ENCODE measurements around the gene PPP1R11.
"Not testable (repeated sequence)": the region's sequence is repeated elsewhere in the genome, so short reads cannot be mapped to it uniquely, and the experiment has no call there.

PPP1R11 gene

GRCh38 chr6:30113003-30113759 lies 46.2 kb downstream of the PPP1R11 start, which contains the start of gene TRIM31:
TSS of gene TRIM31 (minus strand) at chr6:30113090. CDS start at chr6:30112805, 285 bp downstream.
- H3K27me3 ChIP-seq (ENCODE audit: control insufficient read depth in 1 of 2, insufficient read depth in 2 of 2, low read length in 2 of 2): peaks cover 25% of the 10 kb centered on the region in 2 donors
- no peak within 1 kb of the TSS for H3K9ac ChIP-seq (ENCODE audit: low read length in 2 of 2)
- no peaks in the 10 kb centered on the region for H3K4me1 ChIP-seq (ENCODE audit: control insufficient read depth, insufficient read depth, low read length)
- no peaks in the 10 kb centered on the region for H3K9me3 ChIP-seq (ENCODE audit: control insufficient read depth in 2 of 2, low read length in 2 of 2)
- no peaks in the 10 kb centered on the region for H3K36me3 ChIP-seq (ENCODE audit: control insufficient read depth in 2 of 2, insufficient read depth in 2 of 2, low read length in 2 of 2)
- no peak within 1 kb of the TSS for H3K4me3 ChIP-seq (ENCODE audit: low read length in 2 of 2)
- no peak within 1 kb of the TSS for H3K27ac ChIP-seq (ENCODE audit: low read length)

GRCh38 chr6:30113841-30114240 lies 46.8 kb downstream of the PPP1R11 start:
- no peaks in the 10 kb centered on the region for H3K4me1 ChIP-seq (ENCODE audit: control insufficient read depth, insufficient read depth, low read length)
- no peak overlapping the region for H3K27ac ChIP-seq (ENCODE audit: low read length)
- H3K27me3 ChIP-seq (ENCODE audit: control insufficient read depth in 1 of 2, insufficient read depth in 2 of 2, low read length in 2 of 2): peaks cover 22 to 23% of the 10 kb centered on the region in 2 donors
- no peaks in the 10 kb centered on the region for H3K36me3 ChIP-seq (ENCODE audit: control insufficient read depth in 2 of 2, insufficient read depth in 2 of 2, low read length in 2 of 2)
- H3K9me3 ChIP-seq (ENCODE audit: control insufficient read depth in 2 of 2, low read length in 2 of 2): no peaks in the 10 kb centered on the region
- H3K4me3 ChIP-seq (ENCODE audit: low read length in 2 of 2): no peak overlapping the region
- H3K9ac ChIP-seq (ENCODE audit: low read length in 2 of 2): no peak overlapping the region

GRCh38 chr6:30116724-30117123 lies 49.7 kb downstream of the PPP1R11 start:
- H3K9ac ChIP-seq (ENCODE audit: low read length in 2 of 2): no peak overlapping the region
- peaks cover 14 to 21% of the 10 kb centered on the region in 2 donors for H3K27me3 ChIP-seq (ENCODE audit: control insufficient read depth in 1 of 2, insufficient read depth in 2 of 2, low read length in 2 of 2)
- no peaks in the 10 kb centered on the region for H3K36me3 ChIP-seq (ENCODE audit: control insufficient read depth in 2 of 2, insufficient read depth in 2 of 2, low read length in 2 of 2)
- H3K4me3 ChIP-seq (ENCODE audit: low read length in 2 of 2): no peak overlapping the region
- H3K4me1 ChIP-seq (ENCODE audit: control insufficient read depth, insufficient read depth, low read length): no peaks in the 10 kb centered on the region
- no peaks in the 10 kb centered on the region for H3K9me3 ChIP-seq (ENCODE audit: control insufficient read depth in 2 of 2, low read length in 2 of 2)
- H3K27ac ChIP-seq (ENCODE audit: low read length): no peak overlapping the region

GRCh38 chr6:30118691-30119090 lies 51.7 kb downstream of the PPP1R11 start:
- H3K9ac ChIP-seq (ENCODE audit: low read length in 2 of 2); H3K4me3 ChIP-seq (ENCODE audit: low read length in 2 of 2); H3K4me1 ChIP-seq (ENCODE audit: control insufficient read depth, insufficient read depth, low read length); H3K27ac ChIP-seq (ENCODE audit: low read length); H3K27me3 ChIP-seq (ENCODE audit: control insufficient read depth in 1 of 2, insufficient read depth in 2 of 2, low read length in 2 of 2); H3K36me3 ChIP-seq (ENCODE audit: control insufficient read depth in 2 of 2, insufficient read depth in 2 of 2, low read length in 2 of 2); H3K9me3 ChIP-seq (ENCODE audit: control insufficient read depth in 2 of 2, low read length in 2 of 2): not testable (repeated sequence)
